HG03378 (cell line): ENCODE results near the gene SPECC1L.

Experiments
- ATAC-seq: cut with Tn5 transposase; IDR thresholded peaks from one replicate; pipeline ENCODE4 v1.9.1; 2021; ENCODE audit warnings: mild to moderate bottlenecking, moderate library complexity; ENCODE audit not compliant: unreplicated experiment

Gene SPECC1L

GRCh38 chr22:24435861-24436371, 165.3 kb downstream of the SPECC1L start:
- no peak for ATAC-seq

GRCh38 chr22:24436553-24436952, 165.9 kb downstream of the SPECC1L start:
- ATAC-seq, result no peak

- ATAC-seq, result no peak
Observed at GRCh38 chr22:24437091-24437490, 166.5 kb downstream of the SPECC1L start.

GRCh38 chr22:24437741-24438328, 167.2 kb downstream of the SPECC1L start:
- ATAC-seq, result no peak

GRCh38 chr22:24440270-24440717, 169.7 kb downstream of the SPECC1L start:
- no peak for ATAC-seq

- no peak for ATAC-seq
Observed at GRCh38 chr22:24440718-24441405, 170.2 kb downstream of the SPECC1L start.

- no peak for ATAC-seq
Observed at GRCh38 chr22:24441406-24442351, 171.0 kb downstream of the SPECC1L start.

GRCh38 chr22:24442352-24442744, 171.7 kb downstream of the SPECC1L start:
- ATAC-seq, result no peak

- no peak for ATAC-seq
Observed at GRCh38 chr22:24443668-24444067, 173.0 kb downstream of the SPECC1L start.

GRCh38 chr22:24444251-24444650, 173.6 kb downstream of the SPECC1L start:
- no peak for ATAC-seq

- ATAC-seq, result no peak
Observed at GRCh38 chr22:24444729-24445466, 174.3 kb downstream of the SPECC1L start.

GRCh38 chr22:24445481-24446259, 175.0 kb downstream of the SPECC1L start:
- no peak for ATAC-seq

GRCh38 chr22:24446260-24446611, 175.6 kb downstream of the SPECC1L start:
- no peak for ATAC-seq

- no peak for ATAC-seq
Observed at GRCh38 chr22:24450610-24451009, 180.0 kb downstream of the SPECC1L start.

GRCh38 chr22:24451162-24451561, 180.5 kb downstream of the SPECC1L start:
- no peak for ATAC-seq

GRCh38 chr22:24453853-24454252, 183.2 kb downstream of the SPECC1L start:
- no peak for ATAC-seq

- ATAC-seq, result no peak
Observed at GRCh38 chr22:24455039-24455438, 184.4 kb downstream of the SPECC1L start.

GRCh38 chr22:24455751-24456426, 185.3 kb downstream of the SPECC1L start:
- no peak for ATAC-seq

- no peak for ATAC-seq
Observed at GRCh38 chr22:24457894-24458420, 187.3 kb downstream of the SPECC1L start.
